SK-N-SH treated with all-trans-retinoic acid at 6 μM for 48 hours (cell line): ENCODE results near the gene IFIT2.

Experiments
- PATZ1 ChIP-seq: fragments of 250-450 bp; sonication (Bioruptor Pico); IDR thresholded peaks from 2 replicates; pipeline ENCODE4 v1.8.0; 2020; ENCODE audit warnings: mild to moderate bottlenecking, moderate library complexity, borderline replicate concordance
- POU6F1 ChIP-seq: fragments of 250-450 bp; sonication (Bioruptor Pico); IDR thresholded peaks from 2 replicates; pipeline ENCODE4 v1.8.0; 2021; ENCODE audit warnings: low read depth, mild to moderate bottlenecking, moderate library complexity, borderline replicate concordance
- TOX ChIP-seq: fragments of 250-450 bp; sonication (Bioruptor Pico); IDR thresholded peaks from 2 replicates; pipeline ENCODE4 v1.8.0; 2021; ENCODE audit warnings: mild to moderate bottlenecking, moderate library complexity, borderline replicate concordance
- ZC3H10 ChIP-seq: fragments of 250-450 bp; sonication (Bioruptor Pico); IDR thresholded peaks from 2 replicates; pipeline ENCODE4 v1.5.1; 2021; ENCODE audit warnings: mild to moderate bottlenecking, moderate library complexity
- ZFP30 ChIP-seq: fragments of 450-650 bp; formaldehyde crosslinking; IDR thresholded peaks from 2 replicates; pipeline ENCODE4 v1.5.0; 2022; ENCODE audit warnings: mild to moderate bottlenecking, moderate library complexity

- TF ChIP-seq POU6F1 (no peak), TOX (CRISPR knock-in tag) (no peak), ZFP30 (CRISPR knock-in tag) (no peak), PATZ1 (CRISPR knock-in tag) (peak; percentile 64; the same call in 1 of the 2 replicates), ZC3H10 (CRISPR knock-in tag) (no peak)
Measured at GRCh38 chr10:89278034-89278535, 23.8 kb upstream of the IFIT2 start.
